Stimulated activated CD4-positive, alpha-beta T cell treated with anti-CD3 and anti-CD28 coated beads, Interleukin-15, amount 100 ng/mL, for 1 hour (primary cell): Measurements from ENCODE around the gene ERI3.

Experiments
- DNase-seq, 2 donors: peaks; one replicate each; pipeline ENCODE4 v3.0.0-alpha.2; 2020; ENCODE audit warnings: low read depth in 1 of 2, low spot score in 1 of 2

Gene ERI3

GRCh38 chr1:44288883-44289282 is 66.2 kb downstream of the ERI3 start:
- DNase-seq = no peak

DNA sequence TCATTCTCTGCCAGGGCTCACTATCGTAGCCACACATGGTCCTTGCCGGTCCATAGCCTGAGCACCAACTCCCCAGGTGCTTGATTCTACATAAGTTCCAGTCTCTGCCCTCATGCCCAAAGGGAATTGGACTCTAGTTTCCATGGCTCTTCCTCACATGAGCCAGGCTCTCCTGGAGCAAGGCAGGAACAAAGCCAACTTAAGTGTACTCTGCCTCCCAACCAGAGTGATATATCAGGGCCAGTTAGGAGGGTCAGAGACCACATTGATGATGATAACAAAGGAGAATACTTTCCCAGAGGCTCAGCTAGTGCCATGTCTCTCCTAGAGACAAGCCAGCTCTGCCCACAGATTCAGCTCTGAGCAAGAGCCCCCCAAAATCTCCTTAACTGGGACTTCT is 70.9 kb downstream of the ERI3 start:
- no peak for DNase-seq

DNA sequence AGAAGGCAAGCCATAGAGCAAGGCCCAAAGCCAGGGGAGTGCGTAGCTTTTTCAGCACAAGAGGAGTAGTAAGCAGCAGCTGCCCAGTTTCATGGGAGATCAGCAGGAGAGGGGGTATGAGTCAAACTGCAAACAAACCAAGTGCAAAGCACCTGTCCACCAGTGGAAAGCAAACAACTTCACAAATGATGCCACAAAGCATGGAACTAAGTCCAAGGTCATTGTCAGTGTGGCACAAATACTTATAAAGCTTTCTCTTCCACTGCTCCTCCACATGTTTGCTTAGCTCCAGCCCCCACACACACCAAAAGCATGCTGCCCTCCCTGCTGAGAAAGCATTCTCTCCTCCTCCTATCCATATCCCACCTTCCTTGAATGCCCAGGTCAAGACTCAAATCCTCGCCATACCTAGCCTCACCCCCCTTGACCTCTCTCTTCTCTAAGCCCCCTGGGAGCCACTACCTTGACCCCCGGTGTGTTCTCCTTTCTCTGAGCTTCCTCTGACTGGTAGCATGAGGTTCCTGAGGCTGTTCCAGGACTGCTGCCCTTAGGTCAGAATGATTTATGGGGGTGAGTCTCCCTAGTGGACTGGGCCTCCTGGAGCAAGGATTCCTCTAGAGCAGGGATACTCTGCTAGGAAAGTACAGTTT is 71.4 kb downstream of the ERI3 start:
- no peak for DNase-seq

DNA sequence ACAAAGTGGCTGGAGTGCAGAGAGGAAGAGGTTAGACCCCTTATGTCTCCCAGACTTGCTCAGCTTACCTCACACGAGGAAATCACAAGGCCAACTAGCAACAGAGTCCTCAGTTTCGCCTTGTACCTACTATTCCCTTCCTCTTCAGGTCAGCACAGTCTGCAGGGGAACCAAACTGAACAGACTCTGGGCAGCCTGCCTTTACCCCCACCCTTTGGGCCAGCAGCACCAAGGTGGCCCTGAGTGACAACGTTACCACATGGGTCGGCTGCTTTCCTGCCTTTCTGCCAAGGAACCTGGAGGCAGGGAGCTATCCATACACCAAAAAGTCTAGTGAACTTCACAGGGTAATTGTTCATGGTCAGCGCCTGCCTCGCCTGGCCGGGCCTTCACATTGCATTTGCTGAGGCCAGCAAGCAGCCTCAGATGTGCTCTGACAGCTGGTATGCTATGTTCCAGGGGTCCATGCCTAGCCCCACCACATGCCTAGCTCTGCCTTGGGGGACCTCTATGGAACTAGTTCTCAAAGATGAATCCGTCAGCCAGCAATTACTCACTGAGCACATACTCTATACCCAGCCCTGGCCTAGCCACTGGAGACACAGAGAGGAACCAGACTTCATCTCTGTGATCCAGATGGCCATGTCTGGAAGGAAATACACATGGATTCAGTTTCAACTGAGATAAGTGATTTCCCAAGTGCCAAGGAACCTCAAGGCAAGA is 72.2 kb downstream of the ERI3 start:
- no peak for DNase-seq

- no peak for DNase-seq
Observed at GRCh38 chr1:44281962-44282703, 72.9 kb downstream of the ERI3 start.

DNA sequence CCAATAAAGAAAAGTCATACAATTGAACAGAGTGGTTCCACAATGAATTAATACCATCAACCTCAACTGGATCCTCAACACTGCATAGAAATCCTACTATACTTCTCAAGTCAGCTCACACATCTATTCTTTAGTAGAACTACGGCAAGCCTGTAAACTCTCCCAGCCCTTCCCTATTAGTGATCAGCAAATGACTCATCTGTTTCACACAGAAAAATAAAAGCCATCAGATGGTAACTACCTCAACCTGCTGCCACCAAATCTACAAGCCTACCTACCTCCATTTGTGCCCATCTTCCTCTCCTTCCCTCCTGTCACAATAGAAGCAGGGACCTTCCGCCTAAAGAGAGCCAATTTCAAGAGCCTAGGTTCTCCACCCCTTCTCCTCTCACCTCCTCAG is 78.2 kb downstream of the ERI3 start:
- DNase-seq = no peak

DNA sequence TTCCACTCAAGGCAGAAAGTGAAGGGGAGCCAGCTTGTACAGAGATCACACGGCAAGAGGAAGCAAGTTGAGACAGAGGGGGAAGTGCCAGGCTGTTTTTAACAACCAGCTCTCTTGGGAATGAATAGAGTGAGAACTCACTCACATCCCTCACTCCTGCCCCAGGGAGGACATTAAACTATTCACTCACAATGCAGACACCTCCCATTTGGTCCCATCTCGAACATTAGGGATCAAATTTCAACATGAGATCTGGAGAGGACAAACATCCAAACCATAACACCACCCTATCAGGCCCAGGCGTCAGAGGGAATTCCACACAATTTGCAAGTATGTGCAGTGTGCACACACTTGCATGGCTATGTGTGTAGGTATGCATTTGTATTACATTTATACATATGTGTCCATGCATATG is 79.1 kb downstream of the ERI3 start:
- no peak for DNase-seq

DNA sequence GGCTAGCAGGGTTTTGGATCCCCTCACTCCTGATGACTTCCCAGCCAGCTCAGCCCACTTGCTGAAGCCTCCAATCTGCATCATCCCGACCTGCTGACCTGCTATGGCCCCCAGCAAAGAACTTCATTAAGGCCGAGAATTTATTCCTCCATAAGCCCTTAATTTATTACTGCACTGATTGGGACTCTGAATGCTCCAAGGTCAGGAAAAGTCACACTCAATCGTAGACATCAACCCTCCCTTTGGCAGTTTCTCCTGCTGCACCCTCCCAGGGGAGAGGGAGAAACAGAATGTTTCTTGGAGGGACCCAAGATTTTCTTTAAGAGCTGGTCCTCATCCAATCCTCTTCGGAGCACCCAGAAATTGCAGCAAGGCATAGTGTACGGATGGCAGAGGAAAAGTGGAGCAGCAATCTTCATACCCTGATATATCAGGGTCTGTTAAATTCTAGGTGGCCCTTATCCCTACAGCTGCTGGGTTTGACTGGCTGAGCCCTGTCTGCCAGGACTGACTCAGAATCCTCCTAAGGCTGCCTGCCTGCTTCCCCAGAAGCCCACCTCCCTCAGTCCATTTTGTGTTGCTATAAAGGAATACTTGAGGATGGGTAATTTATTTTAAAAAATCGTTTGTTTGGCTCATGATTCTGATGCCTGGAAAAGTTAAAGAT is 79.6 kb downstream of the ERI3 start:
- no peak for DNase-seq

GRCh38 chr1:44273560-44274350 is 81.3 kb downstream of the ERI3 start:
- DNase-seq = no peak

DNA sequence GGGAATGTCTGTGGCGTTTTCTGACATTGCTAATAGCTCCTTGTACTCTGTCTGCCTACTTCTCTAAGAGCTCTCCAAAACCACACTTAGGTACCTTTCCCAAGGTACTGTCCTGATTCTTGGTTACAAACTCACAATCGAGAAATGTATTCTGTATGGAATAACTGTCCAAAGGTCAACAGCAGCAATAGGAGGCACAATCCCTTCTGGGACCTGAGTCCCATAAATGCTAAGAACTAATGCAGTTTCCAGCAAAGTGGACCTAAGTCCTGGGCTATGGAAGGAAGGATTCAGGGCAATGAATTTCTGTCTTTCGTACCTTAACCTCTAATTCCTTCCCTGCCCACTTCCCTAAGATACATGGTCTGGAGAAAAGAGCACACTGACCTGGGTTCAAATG is 82.1 kb downstream of the ERI3 start:
- DNase-seq = no peak

GRCh38 chr1:44271646-44272045 is 83.4 kb downstream of the ERI3 start:
- DNase-seq = no peak

GRCh38 chr1:44270686-44271628 is 84.1 kb downstream of the ERI3 start:
- DNase-seq = no peak

- DNase-seq = no peak
Observed at GRCh38 chr1:44268054-44268453, 87.0 kb downstream of the ERI3 start.

- DNase-seq = no peak
Observed at GRCh38 chr1:44267438-44267837, 87.6 kb downstream of the ERI3 start.

- no peak for DNase-seq
Observed at GRCh38 chr1:44266400-44267344, 88.4 kb downstream of the ERI3 start.

DNA sequence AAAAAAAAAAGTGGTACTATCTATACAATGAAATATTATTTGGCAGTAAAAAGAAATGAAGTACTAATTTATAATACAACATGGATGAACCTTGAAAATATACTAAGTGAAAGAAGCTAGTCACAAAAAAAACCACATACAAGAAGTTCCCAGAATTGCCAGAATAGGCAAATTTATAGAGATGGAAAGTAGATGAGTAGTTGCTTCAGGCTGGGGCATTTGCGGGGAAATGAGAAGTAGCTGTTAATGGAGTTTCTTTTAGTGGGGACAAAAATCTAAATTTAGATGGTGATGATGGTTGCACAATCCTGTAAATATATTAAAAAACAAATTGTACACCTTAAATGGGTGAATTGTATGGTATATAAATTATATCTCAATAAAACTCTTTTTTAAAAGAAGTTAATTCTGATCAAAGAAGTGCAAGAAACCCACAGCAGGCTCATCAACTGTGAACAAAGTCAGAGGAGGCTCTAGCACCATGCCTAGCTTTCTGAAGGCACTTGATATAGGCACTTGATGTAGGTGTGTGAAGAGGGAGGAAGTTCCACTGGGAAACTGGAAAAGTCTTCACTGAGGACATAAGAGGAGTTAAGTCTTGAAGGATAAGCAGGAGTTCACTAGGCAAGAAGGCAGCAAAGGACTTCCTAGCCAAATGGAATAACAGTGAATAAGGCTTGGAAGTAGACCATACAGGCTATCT is 89.2 kb downstream of the ERI3 start:
- DNase-seq = no peak

- DNase-seq = no peak
Observed at GRCh38 chr1:44264451-44264771, 90.6 kb downstream of the ERI3 start.
